HuH-7.5 (cell line): ENCODE data around the gene INKA2.

Experiments used
- DNase-seq: peaks from one replicate; pipeline ENCODE4 v3.0.0; 2011; ENCODE audit warnings: low spot score

The INKA2 gene

DNA sequence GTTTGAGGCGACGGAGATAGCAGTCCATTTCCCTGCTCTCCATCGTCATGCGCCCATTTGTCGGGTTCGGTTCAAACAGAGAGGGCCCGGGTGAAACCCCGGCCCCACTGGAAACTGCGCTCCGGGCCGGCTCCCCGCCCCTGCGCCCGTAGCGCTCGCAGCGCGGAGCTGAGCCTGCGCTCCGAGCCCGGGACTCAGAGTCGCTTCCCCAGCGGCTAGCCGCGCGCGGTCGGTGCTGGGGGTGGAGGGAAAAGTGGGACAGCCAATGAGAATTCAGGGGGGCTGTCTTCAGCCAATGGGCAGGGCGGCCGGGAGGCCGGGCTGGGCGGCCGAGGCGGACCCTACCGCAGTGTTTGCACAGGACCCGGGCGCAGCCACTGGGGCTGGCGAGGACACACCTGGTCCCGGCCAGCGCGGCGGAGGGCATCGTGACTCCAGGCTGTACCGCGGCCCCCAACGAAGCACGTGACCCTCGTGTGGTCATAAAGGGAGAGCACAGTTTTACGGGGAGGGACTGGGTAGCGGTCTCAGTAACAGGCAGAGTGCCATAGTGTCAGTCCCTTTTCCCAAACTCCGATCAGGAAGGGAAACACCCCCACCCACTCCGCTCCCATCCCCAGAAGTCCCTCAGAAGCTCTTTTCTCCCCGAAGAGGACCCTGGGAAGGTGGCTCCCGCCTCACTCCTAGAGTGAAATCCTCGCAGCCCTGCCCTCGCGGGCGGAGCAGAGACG, at the start of gene INKA2:
TSS of gene INKA2 (minus strand) at position 202 of the 731 bp plus-strand sequence. CDS start at position 49, 153 bp downstream.
- DNase-seq = peak; percentile 81

DNA sequence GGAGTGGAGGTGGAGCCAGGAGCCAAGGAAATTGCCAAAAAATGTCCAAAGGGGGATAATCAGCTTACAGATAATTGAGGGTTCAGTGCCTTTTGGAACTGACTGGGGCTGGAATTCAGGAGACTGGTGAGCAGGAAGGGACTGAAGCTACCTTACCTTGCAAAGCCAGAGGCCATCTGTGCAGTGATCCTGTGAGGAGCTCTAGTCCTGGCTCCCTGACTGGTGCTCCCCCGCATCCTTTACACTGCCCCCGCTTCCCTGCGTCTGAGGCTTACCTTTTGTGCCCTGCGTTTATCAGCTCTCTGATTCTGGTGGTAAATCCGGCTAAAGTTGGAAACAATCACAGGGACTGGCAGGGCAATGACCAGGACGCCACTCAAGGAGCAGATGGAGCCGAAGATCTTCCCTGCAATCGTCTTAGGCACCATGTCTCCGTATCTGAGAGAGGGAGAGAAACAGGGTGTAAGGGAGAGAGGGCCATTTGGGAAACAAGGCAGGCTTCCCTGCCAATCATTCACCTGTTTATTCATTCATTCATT, 47.5 kb upstream of the INKA2 start:
- DNase-seq = no peak

DNA sequence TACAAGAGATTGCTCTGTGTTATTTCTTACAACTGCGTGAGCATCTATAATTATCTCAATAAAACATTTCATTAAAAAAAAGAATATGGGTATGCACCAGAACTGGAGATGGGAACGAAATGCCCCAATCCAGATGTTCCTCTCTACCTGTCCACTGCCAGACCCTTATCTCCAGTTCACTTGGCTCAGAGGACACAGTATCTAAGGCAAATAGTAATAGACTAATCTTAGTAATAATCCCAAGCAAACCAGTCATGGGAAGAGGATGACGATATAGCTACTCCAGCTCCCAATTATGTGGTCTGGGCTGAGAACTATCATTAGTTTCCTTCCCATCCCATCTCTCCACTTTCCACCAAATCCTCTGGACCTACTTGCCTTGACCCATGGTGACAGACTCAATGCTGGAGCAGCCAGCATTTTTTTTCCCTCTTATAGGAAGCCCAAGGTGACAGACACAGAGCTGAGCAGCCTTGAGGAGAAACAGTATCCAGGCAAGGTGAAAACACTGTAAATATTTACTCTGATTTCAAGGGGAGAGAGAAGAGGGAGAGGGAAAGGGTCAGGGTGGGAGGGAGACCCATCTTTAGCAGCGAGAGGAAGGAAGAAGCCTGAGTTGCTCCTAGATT, 45.2 kb upstream of the INKA2 start:
- no peak for DNase-seq

DNA sequence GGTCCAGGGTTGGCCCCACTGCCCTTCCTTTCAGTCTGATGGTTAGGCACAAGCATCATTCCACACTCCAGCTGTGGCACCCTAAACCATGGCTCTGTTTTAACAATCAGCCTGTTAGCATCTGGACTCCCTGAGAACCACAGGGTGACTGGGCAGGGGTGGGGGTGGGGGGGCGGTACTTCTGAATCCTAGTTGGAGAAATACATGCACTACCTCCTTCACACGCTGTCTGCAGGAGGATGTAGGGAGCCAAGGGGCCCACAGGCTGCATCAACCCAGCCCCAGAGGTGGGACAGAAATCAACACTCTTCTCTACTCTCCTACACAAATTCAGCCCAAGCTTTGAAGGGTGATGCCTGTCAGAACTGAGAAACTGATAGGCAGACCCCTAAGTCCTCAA, 40.4 kb upstream of the INKA2 start:
- DNase-seq = no peak

DNA sequence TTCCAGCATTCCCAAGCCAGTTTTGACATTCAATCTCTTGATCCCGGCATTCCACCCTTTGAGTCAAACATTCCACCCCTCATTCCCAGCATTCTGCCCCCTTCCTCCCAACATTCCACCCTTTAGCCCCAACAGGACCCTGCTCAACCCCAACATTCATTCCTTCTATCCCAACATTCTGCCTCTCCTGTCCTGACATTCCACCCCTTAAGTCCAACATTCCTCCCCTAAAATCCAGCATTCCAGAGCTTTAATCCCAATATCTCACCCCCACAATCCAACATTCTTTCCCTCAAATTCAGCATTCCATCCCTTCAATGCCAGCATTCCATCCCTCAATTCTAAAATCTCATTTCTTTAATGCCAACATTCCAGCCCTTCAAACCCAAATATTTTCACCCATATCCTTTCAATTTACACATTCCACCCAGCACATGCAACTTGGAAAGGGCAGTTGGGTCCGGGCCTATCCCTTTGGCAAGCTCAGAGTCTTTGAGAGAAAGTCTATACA, 39.4 kb upstream of the INKA2 start:
- no peak for DNase-seq

- DNase-seq = no peak
Observed at GRCh38 chr1:111778066-111778465, 38.9 kb upstream of the INKA2 start.

- DNase-seq = no peak
Observed at GRCh38 chr1:111777301-111777700, 38.1 kb upstream of the INKA2 start.

GRCh38 chr1:111776861-111777260, 37.7 kb upstream of the INKA2 start:
- no peak for DNase-seq

GRCh38 chr1:111776391-111776790, 37.2 kb upstream of the INKA2 start:
- no peak for DNase-seq

DNA sequence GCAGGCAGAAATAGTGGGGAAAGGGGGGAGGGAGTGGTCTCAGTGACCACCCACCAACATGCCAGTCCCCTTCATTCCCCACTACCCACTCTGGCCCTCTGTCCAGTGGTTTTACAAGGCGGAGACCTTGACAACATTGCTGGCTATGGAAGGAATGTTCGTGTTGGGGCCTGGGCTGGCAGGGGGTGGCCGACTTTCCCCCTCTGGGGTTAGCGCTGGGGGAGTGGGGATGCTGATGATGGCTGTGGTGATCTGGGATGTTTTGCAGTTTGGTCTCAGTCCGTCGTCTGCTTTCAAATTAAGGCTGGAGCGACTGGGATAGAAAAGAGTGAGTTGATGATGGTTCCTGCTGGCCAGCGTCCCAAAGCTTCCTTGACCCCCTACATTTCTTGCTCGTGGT, 36.8 kb upstream of the INKA2 start:
- DNase-seq = no peak

DNA sequence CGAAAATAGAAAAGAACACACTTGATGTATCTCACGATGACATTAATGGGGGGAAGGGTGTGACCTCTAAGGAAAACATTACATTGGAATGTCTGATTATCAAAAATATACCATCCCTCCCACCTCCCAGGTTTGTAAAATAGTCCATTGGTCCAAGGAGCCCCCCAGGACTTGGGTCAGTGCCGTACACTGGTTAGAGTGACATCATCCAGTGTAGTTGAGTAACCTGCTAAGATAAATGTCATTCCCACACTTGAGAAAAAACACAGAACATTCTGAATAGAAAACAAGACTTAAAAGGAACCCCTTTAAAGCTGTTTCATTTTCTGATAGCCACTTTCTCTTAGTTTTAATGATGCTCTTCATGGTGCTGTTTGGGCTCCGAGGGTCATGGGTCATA, 31.7 kb upstream of the INKA2 start:
- no peak for DNase-seq

GRCh38 chr1:111769517-111770146, 30.4 kb upstream of the INKA2 start:
- peak; percentile 28 for DNase-seq

DNA sequence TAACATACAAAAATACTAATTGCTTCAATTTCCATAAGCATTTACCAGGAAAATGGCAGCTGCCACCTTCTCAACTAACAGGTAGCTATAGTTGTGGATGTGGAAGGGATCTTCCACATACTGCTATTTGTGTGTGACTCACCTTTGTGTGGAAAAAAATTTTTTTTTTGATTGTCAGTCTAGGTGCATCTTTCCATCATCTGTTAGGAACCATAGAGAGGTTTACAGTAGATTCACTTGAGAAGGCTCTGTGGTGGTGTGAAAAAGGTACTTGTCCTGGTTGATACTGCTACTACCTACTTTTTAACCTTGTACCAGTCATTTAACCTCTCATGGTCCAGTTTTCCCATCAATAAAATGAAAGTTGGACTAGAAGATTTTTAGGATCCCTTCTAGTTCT, 29.4 kb upstream of the INKA2 start:
- DNase-seq = no peak

GRCh38 chr1:111768023-111768422, 28.8 kb upstream of the INKA2 start:
- DNase-seq = no peak

GRCh38 chr1:111762332-111762731, 23.1 kb upstream of the INKA2 start:
- no peak for DNase-seq

GRCh38 chr1:111761717-111762116, 22.5 kb upstream of the INKA2 start:
- DNase-seq = no peak

GRCh38 chr1:111758373-111758772, 19.2 kb upstream of the INKA2 start:
- DNase-seq = no peak

GRCh38 chr1:111756124-111756513, 16.9 kb upstream of the INKA2 start:
- DNase-seq = peak; percentile 19

- DNase-seq = peak; percentile 86
Observed at GRCh38 chr1:111755331-111756123, 16.3 kb upstream of the INKA2 start, which contains the start of gene DDX20. DDX20 (plus strand) TSS chr1:111755901; CDS start chr1:111755925, 24 bp downstream.

- peak; percentile 42 for DNase-seq
Observed at GRCh38 chr1:111754984-111755330, 15.8 kb upstream of the INKA2 start.

DNA sequence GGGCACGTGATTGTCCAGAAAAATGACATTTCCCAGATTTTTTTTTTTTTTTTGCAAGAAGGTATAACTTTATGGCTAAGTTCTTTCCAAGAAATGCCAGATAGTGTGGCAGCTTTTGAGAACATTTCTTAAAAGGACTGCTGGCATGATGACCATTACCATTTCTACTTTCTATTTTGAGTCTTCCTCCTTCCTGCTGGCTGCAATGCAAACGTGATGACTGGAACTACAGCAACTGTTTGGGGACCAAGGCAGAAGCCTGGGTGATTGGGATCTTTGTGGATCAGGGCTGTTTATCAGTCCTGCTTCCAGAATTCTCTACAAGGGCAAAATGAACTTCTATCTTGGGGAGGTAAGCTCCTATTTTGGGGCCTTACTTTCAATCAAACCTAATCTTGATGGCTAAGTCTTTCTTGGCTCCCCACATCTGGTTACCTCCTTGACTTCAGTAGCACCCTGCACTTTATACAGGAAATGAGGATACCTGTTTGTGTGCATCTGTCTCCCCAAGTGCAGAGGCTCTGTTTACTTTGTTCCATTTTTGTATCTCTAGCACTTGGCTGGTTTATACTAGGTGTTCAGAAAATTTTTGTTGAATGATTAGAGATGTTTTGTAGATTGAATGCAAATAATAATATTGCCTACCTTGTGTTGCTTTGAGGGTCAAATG, 12.8 kb upstream of the INKA2 start:
- DNase-seq = no peak
